HL-60 (cell line): ENCODE measurements around the gene ACOX3.

Source experiments
- CTCF ChIP-seq: IDR thresholded peaks from one replicate; pipeline ENCODE4 v1.5.1; 2011; ENCODE audit warnings: low read length, control low read depth, inconsistent platforms; ENCODE audit not compliant: insufficient read depth
- GABPA ChIP-seq: IDR thresholded peaks from 2 replicates; pipeline ENCODE4 v1.6.1; 2012; ENCODE audit warnings: low read depth
- POLR2AphosphoS5 ChIP-seq: IDR thresholded peaks from 2 replicates; pipeline ENCODE4 v1.6.1; 2012; ENCODE audit warnings: low read depth
- SPI1 ChIP-seq: IDR thresholded peaks from 2 replicates; pipeline ENCODE4 v1.6.1; 2012; ENCODE audit warnings: low read depth, mild to moderate bottlenecking, borderline replicate concordance
- TF ChIP-seq, protein P1 (sequence below): IDR thresholded peaks from 2 replicates; pipeline ENCODE4 v1.6.1; 2012; ENCODE audit warnings: low read depth; ENCODE audit not compliant: insufficient replicate concordance

DNA sequence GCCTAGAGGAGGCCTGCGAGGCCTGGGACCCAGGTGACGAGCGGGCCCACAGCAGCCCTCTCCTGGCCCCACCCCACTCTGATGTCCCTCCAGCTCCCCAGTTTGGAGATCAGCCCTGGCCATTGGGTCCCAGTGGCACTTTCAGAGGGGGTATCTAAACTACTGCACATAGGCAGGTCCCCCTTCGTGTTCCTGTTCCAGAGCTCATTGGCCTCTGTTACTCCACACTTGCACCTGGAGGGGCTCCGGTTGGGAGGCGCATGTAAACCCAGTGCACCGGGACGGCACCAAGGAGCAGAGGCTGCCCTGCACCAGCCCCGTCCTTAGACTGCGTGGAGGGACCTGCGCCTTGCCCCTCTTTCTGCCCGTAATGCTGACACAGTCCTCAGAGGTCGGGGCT is 34.3 kb upstream of the ACOX3 start:
- TF ChIP-seq CTCF (no peak), POLR2AphosphoS5 (no peak), GABPA (no peak), SPI1 (no peak)
- TF ChIP-seq, protein P1, sequence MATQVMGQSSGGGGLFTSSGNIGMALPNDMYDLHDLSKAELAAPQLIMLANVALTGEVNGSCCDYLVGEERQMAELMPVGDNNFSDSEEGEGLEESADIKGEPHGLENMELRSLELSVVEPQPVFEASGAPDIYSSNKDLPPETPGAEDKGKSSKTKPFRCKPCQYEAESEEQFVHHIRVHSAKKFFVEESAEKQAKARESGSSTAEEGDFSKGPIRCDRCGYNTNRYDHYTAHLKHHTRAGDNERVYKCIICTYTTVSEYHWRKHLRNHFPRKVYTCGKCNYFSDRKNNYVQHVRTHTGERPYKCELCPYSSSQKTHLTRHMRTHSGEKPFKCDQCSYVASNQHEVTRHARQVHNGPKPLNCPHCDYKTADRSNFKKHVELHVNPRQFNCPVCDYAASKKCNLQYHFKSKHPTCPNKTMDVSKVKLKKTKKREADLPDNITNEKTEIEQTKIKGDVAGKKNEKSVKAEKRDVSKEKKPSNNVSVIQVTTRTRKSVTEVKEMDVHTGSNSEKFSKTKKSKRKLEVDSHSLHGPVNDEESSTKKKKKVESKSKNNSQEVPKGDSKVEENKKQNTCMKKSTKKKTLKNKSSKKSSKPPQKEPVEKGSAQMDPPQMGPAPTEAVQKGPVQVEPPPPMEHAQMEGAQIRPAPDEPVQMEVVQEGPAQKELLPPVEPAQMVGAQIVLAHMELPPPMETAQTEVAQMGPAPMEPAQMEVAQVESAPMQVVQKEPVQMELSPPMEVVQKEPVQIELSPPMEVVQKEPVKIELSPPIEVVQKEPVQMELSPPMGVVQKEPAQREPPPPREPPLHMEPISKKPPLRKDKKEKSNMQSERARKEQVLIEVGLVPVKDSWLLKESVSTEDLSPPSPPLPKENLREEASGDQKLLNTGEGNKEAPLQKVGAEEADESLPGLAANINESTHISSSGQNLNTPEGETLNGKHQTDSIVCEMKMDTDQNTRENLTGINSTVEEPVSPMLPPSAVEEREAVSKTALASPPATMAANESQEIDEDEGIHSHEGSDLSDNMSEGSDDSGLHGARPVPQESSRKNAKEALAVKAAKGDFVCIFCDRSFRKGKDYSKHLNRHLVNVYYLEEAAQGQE = no peak
